GM18951 (cell line): ENCODE measurements around the gene ARID3C.

ENCODE experiments used
- POLR2A ChIP-seq: IDR thresholded peaks from 4 replicates; pipeline ENCODE4 v1.6.1; 2011; ENCODE audit warnings: mild to moderate bottlenecking; ENCODE audit not compliant: insufficient read length, insufficient read depth; ENCODE audit errors: extremely low read depth
- in situ Hi-C: fragments of 300-500 bp; cut with MboI; formaldehyde crosslinking; loops from one replicate; pipeline ENCODE4 v1.12.0; 2022; ENCODE audit warnings: low sequenced_read_pairs, mixed read lengths, inconsistent platforms; ENCODE audit not compliant: unreplicated experiment

Gene ARID3C

GRCh38 chr9:34610434-34611206 is 18.2 kb downstream of the ARID3C start:
- no peak for TF ChIP-seq POLR2A
- in situ Hi-C loops: no loop called here

DNA sequence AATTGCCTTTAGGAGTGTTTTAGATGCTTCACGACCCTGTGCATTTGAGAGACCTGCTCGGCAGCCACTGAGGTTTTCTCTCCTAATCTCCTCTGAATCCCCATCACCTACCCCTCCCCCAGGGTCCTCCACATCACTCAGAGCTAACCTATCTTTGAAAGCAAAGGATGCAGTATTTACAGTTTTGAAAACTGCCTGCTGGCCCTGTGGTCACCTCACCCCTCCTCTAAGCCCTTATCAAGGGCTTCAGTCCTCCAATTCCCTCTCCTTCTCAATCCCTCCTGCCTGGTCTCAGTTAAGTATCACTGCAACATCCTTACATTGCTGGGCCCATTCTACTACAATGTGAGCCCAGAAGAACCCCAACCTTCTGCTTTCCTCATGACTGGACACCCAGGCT is 21.5 kb downstream of the ARID3C start:
- no peak for TF ChIP-seq POLR2A
- in situ Hi-C loops: no loop called here

- TF ChIP-seq POLR2A: no peak
- in situ Hi-C loops: no loop called here
Measured at GRCh38 chr9:34606905-34607304, 22.0 kb downstream of the ARID3C start.

- in situ Hi-C loops: no loop called here
- no peak for TF ChIP-seq POLR2A
Measured at GRCh38 chr9:34606190-34606589, 22.7 kb downstream of the ARID3C start.

DNA sequence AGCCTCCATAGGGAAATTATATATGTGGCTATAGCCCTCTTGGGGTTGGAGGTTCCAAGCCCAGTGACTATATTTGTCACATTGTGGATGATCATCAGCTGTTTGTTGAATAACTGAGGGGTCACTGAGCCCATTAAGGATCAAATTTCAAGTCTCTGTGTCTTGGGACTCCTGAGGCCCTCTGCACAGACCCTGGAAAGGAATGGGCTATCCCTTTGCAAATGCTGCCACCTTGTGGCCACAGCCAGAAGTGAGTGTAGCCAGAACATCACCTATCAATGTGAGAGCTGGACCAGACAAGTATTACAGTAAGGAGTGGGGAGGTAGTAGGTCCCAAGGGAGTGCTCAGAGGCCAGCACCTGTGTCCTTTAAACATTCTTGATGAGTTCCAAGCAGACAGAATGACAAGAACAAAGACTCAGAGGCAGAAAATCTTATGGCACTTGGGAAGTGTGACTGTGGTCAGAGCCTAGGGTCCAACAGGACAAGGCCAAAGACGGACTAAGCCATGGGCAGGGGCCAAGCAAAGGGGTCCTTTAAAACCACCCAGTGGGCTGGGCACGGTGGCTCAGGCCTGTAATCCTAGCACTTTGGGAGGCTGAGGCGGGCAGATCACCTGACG is 25.1 kb downstream of the ARID3C start:
- no peak for TF ChIP-seq POLR2A
- in situ Hi-C loops: no loop called here

DNA sequence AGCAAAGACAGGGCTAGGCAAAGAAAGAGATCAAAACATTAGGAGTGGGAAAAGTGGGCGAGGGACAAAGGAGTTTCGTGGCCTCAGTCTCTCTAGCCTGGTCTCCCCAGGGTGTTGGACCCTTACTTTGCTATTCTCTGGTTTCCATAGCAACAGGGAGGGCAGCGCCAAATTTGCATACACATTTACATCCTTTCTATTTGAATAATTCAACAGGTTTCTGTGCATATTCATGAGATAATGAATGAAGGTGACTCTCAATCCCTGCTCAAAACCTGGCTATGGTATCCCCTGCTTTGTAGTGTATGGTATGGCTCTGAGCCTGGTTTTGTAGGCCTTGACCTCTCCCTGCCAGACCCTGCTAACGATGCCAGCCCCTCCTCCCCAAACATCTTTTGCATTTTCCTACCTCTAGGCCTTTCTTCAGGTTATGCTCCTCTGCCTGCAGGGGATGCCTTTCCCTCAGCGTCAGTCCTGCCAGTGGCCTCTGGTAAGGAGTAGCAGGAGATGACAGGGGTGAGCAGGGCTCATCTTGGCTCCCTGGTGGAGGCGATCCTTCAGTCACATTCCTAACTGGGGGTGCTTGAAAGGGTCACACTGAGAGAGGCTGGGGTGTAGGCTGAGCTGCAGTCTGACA is 26.8 kb downstream of the ARID3C start:
- no peak for TF ChIP-seq POLR2A
- in situ Hi-C loops: no loop called here

DNA sequence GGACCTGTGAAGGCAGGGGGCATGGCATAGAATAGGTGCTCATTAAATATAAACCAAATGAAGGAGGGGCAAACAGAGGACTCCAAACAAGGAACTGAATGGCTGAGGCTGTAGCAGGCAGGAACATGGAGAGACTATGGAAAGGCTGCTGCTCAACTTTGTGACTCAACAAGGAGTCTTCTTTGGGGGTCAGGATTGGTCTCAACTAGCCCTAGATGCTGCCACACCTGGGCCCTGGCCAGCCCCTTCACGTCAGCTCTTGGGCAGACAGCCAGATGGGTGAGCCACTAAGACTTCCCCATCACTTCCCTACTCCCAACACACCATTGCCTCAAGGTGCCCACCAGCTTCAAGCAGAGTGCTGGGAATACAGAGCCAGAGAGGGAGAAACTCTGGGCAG is 28.0 kb downstream of the ARID3C start:
- no peak for TF ChIP-seq POLR2A
- in situ Hi-C loops: no loop called here

- no peak for TF ChIP-seq POLR2A
- in situ Hi-C loops: loop anchor here (10.0 kb wide), 1 partner anchor 165 kb away; no protein-coding TSS in a partner anchor
Measured at GRCh38 chr9:34599546-34599945, 29.3 kb downstream of the ARID3C start.

DNA sequence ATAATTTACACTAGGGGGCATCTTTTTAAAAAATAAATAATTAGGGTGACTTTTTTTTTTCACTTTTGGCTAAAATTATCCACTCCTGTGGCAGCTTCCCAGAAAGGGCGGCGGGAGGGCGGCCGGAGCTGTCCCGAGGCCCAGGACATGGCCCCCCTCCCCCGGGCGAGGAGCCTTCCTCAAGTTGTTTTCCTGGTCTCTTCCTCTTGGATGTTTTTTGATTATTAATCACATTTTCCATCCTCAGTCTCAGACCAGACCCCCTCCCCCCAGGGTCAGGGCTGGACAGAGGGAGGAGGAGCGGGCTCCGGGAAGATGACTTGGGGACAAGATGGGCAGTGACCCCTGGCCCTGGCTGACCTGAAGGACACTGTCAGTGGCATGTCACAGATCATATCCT is 34.7 kb downstream of the ARID3C start:
- TF ChIP-seq POLR2A: no peak
- in situ Hi-C loops: loop anchor here (10.0 kb wide), 1 partner anchor 159 kb away; no protein-coding TSS in a partner anchor

- TF ChIP-seq POLR2A: no peak
- in situ Hi-C loops: loop anchor here (10.0 kb wide), 1 partner anchor 158 kb away; no protein-coding TSS in a partner anchor
Measured at GRCh38 chr9:34592895-34593601, 35.8 kb downstream of the ARID3C start.

GRCh38 chr9:34591917-34592866 is 36.7 kb downstream of the ARID3C start:
- in situ Hi-C loops: loop anchor here (10.0 kb wide), 1 partner anchor 157 kb away; no protein-coding TSS in a partner anchor
- TF ChIP-seq POLR2A: no peak

DNA sequence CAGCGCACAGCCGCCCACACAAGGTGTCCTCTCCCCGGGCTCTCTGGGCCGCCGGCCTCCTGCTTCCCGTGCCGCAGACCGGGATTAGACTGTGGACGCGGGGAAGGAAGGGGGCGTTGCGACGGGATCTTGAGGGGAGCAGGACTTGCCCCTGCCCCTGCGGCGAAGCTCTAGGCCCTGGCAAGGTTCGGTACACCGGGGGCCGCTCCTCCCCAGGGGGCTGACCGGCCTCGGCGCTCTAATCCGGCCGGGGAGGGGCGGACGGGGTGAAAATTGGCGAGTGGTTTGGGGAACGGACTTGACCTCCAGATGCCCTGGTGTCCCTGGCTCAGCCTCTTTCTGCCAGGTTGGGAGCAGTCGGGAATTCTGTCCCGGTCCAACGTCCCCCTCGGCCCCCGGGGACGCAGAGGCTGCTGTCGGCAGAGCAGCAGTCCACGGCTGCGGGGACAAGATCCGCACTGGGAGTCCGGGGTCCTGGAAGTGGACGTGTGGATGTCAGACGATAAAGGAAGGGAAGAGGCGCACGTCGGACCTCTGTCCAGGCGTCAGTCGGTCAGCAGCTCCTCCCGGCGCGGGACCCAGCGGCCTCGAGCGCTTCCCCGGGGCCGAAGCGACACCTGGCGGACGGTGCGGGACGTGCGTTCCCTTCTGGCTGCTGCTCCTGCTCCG is 37.5 kb downstream of the ARID3C start:
- in situ Hi-C loops: loop anchor here (10.0 kb wide), 1 partner anchor 157 kb away; no protein-coding TSS in a partner anchor
- no peak for TF ChIP-seq POLR2A
